Measurements from ENCODE around the gene CLCN1. TPM values are rescaled to one million over a fixed set of nuclear protein-coding genes. Genes with fewer than 3 reads are reported as not detected.

Gene CLCN1
- total RNA-seq, 1 experiment from 2014 or later, result 0.13 TPM

- H2BK15ac ChIP-seq (ENCODE audit: low read depth, low read length), result no peak overlapping the region
- no peak overlapping the region for H3K18ac ChIP-seq (ENCODE audit: insufficient read length, low read depth, low read length)
- Mint-ChIP-seq H3K9me3 (no peaks in the 10 kb centered on the region; a peak in 1 of 5 replicates), H3K27me3 (ENCODE audit: low read depth) (peaks cover 4% of the 10 kb centered on the region), H3K27ac (no peak overlapping the region), H3K36me3 (ENCODE audit: insufficient read depth in 1 of 3, low read depth in 3 of 3) (no peaks in the 10 kb centered on the region; a peak in 1 of 7 replicates), H3K4me3 (no peak overlapping the region), H3K4me1 (peaks cover 19 to 28% of the 10 kb centered on the region in 2 experiments)
- H2AFZ ChIP-seq (ENCODE audit: low read length), result no peak overlapping the region
- no peak overlapping the region for H2BK12ac ChIP-seq (ENCODE audit: insufficient read length, low read depth, low read length)
- DNase-seq, result no peak
- no peak overlapping the region for H3K9ac ChIP-seq (ENCODE audit: extremely low read depth, insufficient read length, low read length)
- no peak overlapping the region for H3K4me2 ChIP-seq (ENCODE audit: insufficient read depth, insufficient read length, low read length)
- no peak overlapping the region for H2BK20ac ChIP-seq (ENCODE audit: low read depth, low read length, poor library complexity, severe bottlenecking)
- H3K9me3 ChIP-seq (ENCODE audit: control insufficient read depth, low read depth, low read length), result no peaks in the 10 kb centered on the region
- no peak overlapping the region for H3K4ac ChIP-seq (ENCODE audit: low read depth, low read length)
- H3K23me2 ChIP-seq (ENCODE audit: insufficient read length, low read depth, low read length, poor library complexity, severe bottlenecking), result no peaks in the 10 kb centered on the region
- H4K8ac ChIP-seq (replicated peaks; ENCODE audit: insufficient read length, low read depth, low read length), result no peak overlapping the region
- H3K23ac ChIP-seq (ENCODE audit: insufficient read length, low read depth, low read length), result no peak overlapping the region
- H3K27me3 ChIP-seq (ENCODE audit: insufficient read depth, low read length), result no peaks in the 10 kb centered on the region
- H3K79me2 ChIP-seq (ENCODE audit: insufficient read depth, low read length), result no peaks in the 10 kb centered on the region
- no peak overlapping the region for H4K5ac ChIP-seq (ENCODE audit: insufficient read length, low read depth, low read length)
- no peak overlapping the region for H2AK5ac ChIP-seq (ENCODE audit: insufficient read length, low read length)
- H3K14ac ChIP-seq (ENCODE audit: insufficient read depth, low read length), result no peak overlapping the region
- no peak overlapping the region for H2BK5ac ChIP-seq (ENCODE audit: insufficient read length, low read length)
- H3T11ph ChIP-seq (ENCODE audit: low read length), result no peak overlapping the region
- H3K56ac ChIP-seq (ENCODE audit: insufficient read length, low read depth, low read length), result no peak overlapping the region
- H4K91ac ChIP-seq (ENCODE audit: insufficient read length, low read depth, low read length), result no peak overlapping the region
- no peak overlapping the region for H2BK120ac ChIP-seq (ENCODE audit: low read depth, low read length, poor library complexity, severe bottlenecking)
- no peak overlapping the region for H3K27ac ChIP-seq (ENCODE audit: insufficient read length, low read depth, low read length)
- peak; percentile 26; the same call in 1 of the 3 replicates for TF ChIP-seq CTCF (conservative IDR thresholded peaks at IDR 0.05)
- H3K4me1 ChIP-seq (ENCODE audit: insufficient read depth, low read length), result no peaks in the 10 kb centered on the region
- WGBS (ENCODE audit: extremely low coverage, insufficient read length, low lambda C conversion rate), result no CpG with 5 or more reads among the region's 4 CpGs
- H3K79me1 ChIP-seq (ENCODE audit: insufficient read depth, low read depth, low read length, poor library complexity, severe bottlenecking), result no peaks in the 10 kb centered on the region
- H4K20me1 ChIP-seq (ENCODE audit: control insufficient read depth, insufficient read depth, insufficient read length), result no peaks in the 10 kb centered on the region
Observed at GRCh38 chr7:143321734-143322133, 5.8 kb downstream of the CLCN1 start.
